Adipose tissue (tissue), 3 donors: ENCODE measurements around the gene TMEM181. TPM values are rescaled to one million over a fixed set of nuclear protein-coding genes. Genes with fewer than 3 reads are reported as not detected.

ENCODE experiments used
- H3K27ac ChIP-seq: one replicate; pipeline ENCODE4 v1.5.1; 2013; ENCODE audit warnings: low read depth, low read length
- WGBS, 3 donors: extraction: QIAGEN DNeasy Blood & Tissue Kit; methylation state at CpG; one replicate each; pipeline ENCODE4 v1.1.7; 2013; 5-methylcytosine and 5-hydroxymethylcytosine counted together
- polyA plus RNA-seq, 3 donors: library from polyadenylated mRNA; stranded (reverse); fragments of 200-250 nt; gene quantifications; one replicate each; pipeline ENCODE4 v1.2.3, GENCODE V29; 2013
- donor health status: healthy with polysubstance abuse.
- donor health status: Bipolar disorder and iron deficiency.
- donor health status: healthy.

Gene TMEM181
- polyA plus RNA-seq, 3 donors: 11.0 to 18.0 (median 11.0) TPM

DNA sequence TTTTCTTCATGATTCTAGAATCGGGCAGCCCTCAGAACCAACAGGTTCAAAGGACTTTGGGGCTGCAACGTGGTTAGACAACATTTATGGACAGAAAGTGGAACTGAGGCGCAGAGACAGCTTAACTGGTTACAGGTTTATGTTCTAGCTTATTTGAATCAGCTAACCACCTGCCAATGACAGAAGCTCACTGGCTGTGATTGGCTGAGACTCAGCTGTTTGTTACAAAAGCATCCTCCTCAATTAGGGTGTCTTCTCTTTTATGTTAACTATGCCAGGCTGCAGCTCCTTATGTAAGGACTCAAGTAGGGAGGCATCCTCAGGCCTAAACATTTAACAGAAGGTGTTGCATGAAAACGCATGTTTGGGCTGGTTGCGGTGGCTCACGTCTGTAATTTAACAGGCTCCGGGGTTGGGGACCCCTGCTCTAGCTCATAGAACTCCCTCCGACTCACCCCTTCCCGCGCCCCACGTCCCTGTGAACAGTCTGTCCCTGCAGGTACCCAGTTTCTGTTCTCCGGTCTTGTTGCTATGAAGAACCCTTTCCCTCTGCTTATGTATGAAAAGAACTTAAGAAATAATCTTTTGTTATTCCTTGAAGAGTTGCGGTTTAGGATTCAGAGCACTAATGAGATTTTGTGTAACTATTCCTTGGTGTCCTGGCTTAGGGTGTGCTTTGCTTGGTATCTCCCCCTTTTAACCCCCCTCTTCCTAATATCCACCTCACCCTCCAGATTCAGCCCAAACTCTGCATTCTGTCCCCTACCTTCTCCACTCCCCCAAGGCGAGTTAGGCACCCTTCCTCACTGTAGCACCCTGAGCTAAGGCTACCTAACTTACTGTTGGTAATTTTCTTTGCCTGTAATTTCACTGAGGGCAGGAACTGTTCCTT lies 1.2 kb upstream of the TMEM181 start:
- no peak overlapping the region for H3K27ac ChIP-seq
- whole genome bisulfite sequencing, 3 donors: 94 to 96% (median 96%) methylated on average over 14 of the region's 14 CpGs

DNA sequence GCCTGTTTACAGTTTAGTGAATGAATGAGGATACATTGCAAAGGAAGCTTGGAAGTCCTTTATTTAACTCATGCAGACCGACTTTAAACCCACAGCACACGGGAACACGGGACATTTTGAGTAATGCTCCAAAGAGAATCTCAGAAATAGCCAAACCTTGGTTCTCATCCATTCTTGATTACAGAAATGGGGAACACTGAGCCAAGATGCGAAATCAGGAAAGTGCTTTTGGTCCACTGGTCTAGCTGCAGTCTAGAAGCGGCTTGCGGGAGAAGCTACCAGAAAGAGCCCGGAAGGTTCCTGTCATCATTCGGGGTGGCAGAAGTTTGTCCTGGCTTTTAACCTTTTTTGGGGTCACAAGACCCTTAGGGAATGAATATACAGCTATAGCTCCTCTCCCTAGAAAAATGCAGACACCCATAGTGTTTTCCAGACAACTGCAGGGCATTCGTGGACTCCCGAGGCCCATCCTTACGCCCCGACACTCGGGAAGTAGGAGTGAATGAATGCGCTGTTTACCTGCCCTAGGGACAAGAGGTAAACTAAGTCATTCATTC lies 475 bp upstream of the TMEM181 start:
- WGBS, 3 donors: 41 to 43% (median 42%) methylated on average over 14 of the region's 14 CpGs
- no peak overlapping the region for H3K27ac ChIP-seq

DNA sequence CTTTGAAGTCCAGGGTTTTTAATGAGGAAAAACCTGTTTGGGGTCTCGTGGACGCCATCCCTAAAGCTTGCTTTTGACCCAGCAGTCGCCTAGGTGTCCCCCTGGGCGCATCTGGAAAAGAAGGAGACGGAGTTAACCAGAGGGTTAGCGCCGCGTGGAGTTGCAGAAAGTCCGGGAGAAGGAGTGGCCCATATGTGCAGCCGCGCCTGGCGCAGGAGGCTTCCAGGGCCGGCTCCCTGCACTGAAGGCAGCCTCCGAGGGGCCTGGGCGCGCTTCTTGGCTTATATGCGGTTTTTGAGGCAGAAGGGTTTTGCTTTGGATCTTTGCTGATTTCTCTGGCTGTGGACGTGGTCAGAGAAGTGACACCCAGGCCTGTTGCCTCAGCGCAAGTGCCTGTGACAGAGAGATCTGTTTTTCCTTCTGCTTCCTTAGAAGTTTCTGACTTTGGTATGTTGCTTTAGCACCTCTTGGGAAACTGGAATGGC lies 987 bp downstream of the TMEM181 start:
- 3 to 6% (median 3%) methylated on average over 19 of the region's 19 CpGs for WGBS, 3 donors
- H3K27ac ChIP-seq: no peak overlapping the region

GRCh38 chr6:158561321-158561884 lies 1.5 kb downstream of the TMEM181 start:
- 32 to 77% (median 73%) methylated on average over 14 of the region's 14 CpGs for WGBS, 3 donors
- no peak overlapping the region for H3K27ac ChIP-seq

- no peak overlapping the region for H3K27ac ChIP-seq
- 43 to 87% (median 84%) methylated on average over 8 of the region's 8 CpGs for WGBS, 3 donors
Observed at GRCh38 chr6:158561938-158562337, 2.0 kb downstream of the TMEM181 start.

DNA sequence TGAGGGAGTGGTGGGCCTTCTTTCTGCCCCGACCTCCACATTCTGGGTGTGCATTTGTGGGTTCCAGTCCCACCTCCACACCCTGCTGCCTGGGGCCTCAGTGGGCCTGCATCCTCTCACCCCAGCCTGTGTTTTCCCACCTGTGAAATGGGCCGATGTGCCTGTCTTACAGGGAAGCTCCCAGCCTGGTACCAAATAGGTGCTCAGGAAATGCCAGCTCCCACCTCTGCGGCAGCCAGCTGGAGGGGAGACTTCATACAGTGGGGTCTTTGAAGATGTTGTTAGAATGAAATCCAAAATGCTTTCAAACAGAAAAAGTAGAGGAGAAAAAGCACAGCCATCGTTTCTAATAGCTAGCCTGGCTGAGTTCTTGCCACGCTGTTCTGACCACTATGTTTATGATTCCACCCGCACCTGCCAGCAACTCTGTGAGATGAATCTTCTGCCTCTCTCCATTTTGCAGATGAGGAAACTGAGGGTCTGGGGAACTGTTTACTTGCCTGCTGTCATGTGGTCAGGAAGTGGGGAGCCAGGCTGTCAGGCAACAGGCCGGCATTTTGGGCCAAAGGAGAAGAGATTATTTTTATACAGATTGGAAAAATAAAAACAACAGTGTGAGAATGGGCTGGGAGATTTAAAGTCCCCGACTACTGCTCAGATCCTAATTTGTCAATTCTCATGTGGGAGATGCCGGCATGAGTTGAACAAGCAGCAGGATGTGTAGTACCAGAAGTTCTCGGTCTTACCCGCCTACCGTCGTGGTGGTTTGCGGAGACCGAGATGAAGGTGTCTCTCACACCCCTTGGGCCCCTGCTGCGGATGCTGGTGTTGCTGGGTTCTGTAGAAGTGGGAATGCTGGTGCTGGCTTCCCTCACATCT lies 4.6 kb downstream of the TMEM181 start:
- WGBS, 3 donors: 74 to 90% (median 87%) methylated on average over 16 of the region's 16 CpGs

DNA sequence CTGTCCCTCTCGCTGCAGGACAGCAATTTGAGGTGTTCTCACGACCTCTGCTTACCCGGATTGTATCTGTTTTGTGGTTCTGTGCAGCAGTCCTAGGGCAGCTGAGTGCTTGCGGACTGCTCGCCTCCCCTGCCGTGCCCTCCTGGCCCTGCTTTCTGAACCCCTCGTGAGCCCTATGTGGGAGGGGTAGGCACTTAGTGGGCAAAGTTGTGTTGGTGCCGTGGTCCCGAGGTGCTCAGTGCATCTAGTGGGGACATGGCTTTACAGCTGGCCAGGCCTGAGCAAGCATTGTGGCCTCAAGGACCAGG lies 5.2 kb downstream of the TMEM181 start:
- 69 to 93% (median 88%) methylated on average over 9 of the region's 9 CpGs for WGBS, 3 donors
- no peak overlapping the region for H3K27ac ChIP-seq

More for the DNA sequence above, 4.6 kb downstream of the TMEM181 start:
- no peak overlapping the region for H3K27ac ChIP-seq

DNA sequence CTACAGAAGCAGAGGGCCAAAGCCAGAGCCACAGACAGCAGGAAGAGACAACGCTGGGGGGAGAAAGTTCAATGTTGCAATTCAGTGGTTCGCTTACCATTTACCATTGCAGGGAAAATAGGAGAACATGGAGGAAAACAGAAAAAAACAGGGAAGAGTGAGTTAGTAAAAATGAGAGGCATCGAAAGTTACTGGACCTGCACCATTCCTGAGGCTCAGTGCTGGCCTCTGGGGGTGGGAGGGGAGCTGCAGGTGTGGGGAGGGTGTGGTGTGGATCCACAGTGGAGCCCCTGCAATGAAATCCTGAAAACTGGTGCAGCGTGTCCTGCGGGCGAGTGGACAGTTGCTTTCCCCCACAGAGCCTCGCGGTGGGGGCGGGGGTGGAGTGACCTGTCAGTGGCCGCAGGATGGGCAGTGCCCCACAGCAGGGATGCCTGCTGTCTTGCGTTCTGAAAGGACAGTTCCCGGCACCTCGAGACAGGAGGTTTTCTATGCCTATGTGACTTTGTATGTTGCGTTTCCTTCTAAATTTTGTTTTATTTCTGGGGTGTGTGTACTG lies 5.7 kb downstream of the TMEM181 start:
- H3K27ac ChIP-seq: no peak overlapping the region
- 78 to 86% (median 84%) methylated on average over 14 of the region's 14 CpGs for WGBS, 3 donors

DNA sequence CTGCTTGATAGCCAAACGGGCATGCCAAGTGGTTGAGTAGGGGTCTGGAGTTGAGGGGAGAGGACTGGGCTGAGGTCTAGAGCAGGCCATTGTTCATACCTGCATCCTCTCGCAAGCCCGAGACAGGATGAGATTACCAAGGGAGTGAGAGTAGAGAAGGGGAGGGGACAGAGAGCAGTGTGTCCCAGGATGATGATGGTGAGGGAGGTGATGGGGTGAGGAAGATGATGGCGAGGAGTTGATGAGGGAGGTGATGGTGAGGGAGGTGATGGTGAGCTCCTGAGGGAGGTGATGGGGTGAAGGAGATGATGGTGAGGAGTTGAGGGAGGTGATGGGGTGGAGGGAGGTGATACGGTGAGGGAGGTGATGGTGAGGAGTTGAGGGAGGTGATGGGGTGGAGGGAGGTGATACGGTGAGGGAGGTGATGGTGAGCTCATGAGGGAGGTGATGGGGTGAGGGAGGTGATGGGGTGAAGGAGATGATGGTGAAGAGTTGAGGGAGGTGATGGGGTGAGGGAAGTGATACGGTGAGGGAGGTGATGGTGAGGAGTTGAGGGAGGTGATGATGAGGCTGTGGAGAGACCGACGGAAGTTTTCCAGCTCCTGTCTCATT lies 6.4 kb downstream of the TMEM181 start:
- WGBS, 3 donors: 84 to 97% (median 96%) methylated on average over 9 of the region's 9 CpGs
- no peak overlapping the region for H3K27ac ChIP-seq

DNA sequence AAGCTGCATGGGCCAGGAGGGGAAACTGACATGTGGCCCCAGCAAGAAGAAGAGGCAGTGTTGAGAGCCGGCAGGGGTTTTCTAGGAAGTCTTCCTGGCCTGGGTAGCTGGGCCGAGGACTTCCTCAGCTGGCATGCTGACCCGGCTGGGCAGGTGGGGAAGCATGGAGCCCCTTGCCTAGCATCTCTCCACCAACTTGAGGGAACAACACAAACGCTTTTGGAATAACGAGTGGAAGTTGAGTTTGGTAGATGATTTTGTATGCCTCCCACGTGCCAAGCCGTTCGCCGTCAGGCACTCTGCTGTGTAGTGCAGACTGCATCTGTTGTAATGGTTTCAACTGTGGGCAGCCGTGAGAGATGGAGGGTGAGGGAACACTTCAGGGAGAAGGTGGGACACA lies 7.3 kb downstream of the TMEM181 start:
- WGBS, 3 donors: 72 to 85% (median 78%) methylated on average over 10 of the region's 10 CpGs
- H3K27ac ChIP-seq: no peak overlapping the region

DNA sequence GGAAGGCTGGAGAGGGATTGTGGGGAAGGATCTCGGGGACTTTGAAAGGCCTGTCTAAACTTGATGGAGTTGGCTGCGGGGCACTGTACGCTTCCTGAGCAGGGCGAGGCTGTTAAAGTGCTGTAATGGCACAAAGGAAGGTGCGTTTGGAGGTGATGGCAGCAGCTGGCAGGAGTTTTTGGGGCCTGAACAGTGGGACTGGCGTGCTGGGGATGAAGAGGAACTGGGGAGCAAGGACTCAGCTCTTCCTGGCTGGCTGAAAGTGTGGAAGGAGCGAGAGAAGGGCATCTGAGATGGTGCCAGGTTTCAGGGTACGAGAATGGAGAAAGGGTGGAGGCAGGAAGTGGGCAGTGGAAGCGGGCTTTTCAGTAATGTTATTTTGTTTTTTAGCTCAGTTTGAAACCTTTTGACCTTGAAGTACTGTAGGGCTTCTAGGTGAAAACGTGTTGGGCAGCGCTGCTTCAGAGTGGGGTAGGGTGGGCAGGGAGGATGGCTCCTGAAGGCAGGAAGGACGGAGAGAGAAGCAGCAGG lies 8.0 kb downstream of the TMEM181 start:
- WGBS, 3 donors: 59 to 70% (median 60%) methylated on average over 12 of the region's 12 CpGs

DNA sequence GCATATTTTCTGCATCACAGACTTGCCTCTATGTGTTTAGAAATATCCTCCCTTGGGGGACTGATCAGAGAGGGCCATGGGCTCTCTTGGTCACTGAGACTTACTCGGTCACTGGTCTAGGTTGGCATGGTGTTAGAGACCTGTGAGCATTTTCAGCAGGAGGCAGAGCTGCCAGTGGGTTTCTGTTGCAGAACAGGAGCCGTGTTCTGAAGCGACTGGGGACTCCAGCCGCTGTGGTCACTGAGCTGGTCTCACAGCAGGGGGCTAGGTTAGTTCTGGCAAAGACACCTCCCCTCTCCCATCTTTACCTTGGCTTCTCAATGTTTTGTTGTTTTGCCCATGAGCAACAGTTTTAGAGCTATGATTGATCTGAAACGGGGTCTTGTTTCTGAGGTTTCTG lies 8.7 kb downstream of the TMEM181 start:
- H3K27ac ChIP-seq: no peak overlapping the region
- 92 to 94% (median 93%) methylated on average over 5 of the region's 5 CpGs for WGBS, 3 donors

More for the DNA sequence above, 8.0 kb downstream of the TMEM181 start:
- no peak overlapping the region for H3K27ac ChIP-seq

GRCh38 chr6:158569036-158569435 lies 9.1 kb downstream of the TMEM181 start:
- WGBS, 3 donors: 81 to 87% (median 82%) methylated on average over 9 of the region's 9 CpGs
- H3K27ac ChIP-seq: no peak overlapping the region

DNA sequence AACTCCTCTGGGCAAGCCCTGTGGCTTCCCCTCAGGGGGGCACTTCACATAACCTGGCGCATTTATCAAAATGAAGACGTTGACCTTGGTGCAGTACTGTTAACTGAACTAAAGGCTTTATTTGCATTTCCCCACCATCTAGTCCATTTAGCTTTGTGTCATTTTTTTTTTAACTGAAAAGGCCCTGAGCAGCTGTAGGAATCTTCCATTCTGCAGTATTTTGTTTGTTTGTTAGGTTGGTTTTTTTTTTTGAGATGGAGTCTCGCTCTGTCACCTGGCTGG lies 10.7 kb downstream of the TMEM181 start:
- WGBS, 3 donors: 62 to 85% (median 82%) methylated on average over 3 of the region's 3 CpGs
- no peak overlapping the region for H3K27ac ChIP-seq

- 36 to 83% (median 79%) methylated on average over 26 of the region's 26 CpGs for WGBS, 3 donors
- H3K27ac ChIP-seq: no peak overlapping the region
Observed at GRCh38 chr6:158571826-158572652, 12.1 kb downstream of the TMEM181 start.

GRCh38 chr6:158572653-158573541 lies 13.0 kb downstream of the TMEM181 start:
- H3K27ac ChIP-seq: no peak overlapping the region
- WGBS, 3 donors: 83 to 93% (median 93%) methylated on average over 28 of the region's 28 CpGs
